ENCODE data around the gene DYNLT4.

The DYNLT4 gene

DNA sequence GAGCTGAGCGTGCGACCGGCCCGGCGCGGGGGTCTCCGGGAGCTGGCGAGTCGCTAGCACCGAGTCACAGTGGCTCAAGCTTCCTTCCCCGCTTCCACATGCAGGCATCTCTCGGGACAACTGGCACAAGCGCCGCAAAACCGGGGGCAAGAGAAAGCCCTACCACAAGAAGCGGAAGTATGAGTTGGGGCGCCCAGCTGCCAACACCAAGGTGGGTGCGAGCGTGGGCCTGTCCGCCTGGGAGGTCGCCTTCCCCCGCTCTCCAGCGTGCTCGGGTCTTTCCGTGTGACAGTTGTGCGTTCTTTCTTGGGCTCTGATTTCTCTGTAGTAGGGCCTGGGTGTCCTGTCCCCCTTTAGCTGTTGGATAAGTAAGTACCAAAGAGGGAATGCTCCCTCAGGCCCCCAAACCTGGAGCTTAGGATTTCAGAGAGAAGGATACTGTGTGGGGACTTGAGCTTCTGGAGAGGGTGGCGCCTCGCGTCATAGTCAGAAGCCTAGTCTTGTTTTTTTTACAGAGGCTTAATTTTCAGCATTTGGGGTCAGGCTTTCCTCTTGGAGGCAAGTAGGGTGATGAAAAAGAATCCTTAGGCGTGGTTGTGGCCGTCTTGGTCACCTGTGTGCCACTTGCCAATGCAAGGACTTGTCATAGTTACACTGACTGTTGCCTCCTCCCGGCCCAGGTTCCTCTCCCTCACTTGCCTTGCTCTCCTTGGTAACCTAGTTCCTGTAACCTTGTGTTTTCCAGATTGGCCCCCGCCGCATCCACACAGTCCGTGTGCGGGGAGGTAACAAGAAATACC, 31.0 kb downstream of the DYNLT4 start:
- TF ChIP-seq, protein P1, sequence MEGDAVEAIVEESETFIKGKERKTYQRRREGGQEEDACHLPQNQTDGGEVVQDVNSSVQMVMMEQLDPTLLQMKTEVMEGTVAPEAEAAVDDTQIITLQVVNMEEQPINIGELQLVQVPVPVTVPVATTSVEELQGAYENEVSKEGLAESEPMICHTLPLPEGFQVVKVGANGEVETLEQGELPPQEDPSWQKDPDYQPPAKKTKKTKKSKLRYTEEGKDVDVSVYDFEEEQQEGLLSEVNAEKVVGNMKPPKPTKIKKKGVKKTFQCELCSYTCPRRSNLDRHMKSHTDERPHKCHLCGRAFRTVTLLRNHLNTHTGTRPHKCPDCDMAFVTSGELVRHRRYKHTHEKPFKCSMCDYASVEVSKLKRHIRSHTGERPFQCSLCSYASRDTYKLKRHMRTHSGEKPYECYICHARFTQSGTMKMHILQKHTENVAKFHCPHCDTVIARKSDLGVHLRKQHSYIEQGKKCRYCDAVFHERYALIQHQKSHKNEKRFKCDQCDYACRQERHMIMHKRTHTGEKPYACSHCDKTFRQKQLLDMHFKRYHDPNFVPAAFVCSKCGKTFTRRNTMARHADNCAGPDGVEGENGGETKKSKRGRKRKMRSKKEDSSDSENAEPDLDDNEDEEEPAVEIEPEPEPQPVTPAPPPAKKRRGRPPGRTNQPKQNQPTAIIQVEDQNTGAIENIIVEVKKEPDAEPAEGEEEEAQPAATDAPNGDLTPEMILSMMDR (IDR thresholded peaks at IDR 0.05), result no peak

DNA sequence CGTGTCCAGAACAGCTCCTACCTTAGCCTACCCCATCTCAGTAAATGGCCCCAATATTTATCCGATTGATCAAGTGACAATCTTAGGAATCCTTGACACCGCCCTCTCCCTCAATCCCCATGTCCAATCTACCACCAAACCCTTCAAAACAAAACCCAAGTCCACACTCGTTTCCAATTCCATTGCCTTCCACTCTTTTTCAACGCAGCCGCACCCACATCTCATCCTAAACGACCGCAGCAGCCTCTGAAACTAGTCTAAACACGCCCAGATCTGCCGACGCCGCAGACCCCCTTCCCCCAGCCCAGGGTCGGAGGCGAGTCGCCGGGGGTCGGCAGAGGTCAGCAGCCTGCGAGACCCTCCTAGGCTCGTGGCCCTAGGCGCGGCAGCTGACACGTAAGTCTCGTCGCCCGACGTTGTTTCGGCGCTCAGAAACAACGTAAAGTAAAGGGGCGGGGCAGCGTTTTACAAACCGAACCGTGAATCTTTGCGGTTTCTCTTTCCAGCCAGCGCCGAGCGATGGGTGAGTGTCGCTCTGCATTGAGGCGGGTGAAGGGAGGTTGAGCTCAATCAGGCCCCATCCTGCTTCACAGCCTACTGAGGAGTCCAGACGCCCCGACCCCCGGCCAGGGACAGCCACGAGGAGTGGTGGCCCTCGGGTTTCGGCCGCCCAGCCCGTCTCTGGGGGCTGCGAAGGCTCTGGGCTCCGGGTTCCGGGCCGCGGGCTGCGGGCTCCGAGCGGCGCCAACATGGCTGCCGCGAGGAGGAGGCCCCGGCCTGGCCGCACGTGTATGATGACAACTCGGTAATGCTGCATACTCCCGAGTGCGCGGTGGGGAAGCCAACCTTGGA, 31.8 kb downstream of the DYNLT4 start, which contains the start of gene RPS8:
Gene RPS8, plus strand, starts transcription at position 463 of the 852 bp plus-strand sequence. Its CDS starts 57 bp downstream, at position 520.
- TF ChIP-seq, protein P1 (IDR thresholded peaks at IDR 0.05), result no peak

DNA sequence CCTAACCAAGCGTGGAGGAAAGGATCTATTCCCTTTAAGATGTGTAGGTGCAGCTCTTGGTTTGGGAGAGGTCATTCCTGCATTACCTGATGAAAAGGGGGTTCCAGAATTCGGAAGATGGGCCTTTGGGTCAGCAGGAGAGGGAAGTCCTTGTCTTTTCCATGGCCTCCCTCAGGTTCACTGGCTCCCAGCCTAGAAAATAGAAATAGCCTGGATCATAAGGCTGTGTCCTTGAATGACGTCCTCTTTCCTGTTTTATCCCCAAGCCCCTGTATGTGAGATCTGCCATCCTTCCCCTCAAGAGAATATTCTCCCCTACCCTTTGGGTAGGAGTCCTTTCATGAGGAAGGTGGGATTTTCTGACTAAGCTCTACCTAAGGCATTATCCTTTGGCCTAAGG, 46.3 kb downstream of the DYNLT4 start:
- TF ChIP-seq, protein P1 (IDR thresholded peaks at IDR 0.05), result no peak

DNA sequence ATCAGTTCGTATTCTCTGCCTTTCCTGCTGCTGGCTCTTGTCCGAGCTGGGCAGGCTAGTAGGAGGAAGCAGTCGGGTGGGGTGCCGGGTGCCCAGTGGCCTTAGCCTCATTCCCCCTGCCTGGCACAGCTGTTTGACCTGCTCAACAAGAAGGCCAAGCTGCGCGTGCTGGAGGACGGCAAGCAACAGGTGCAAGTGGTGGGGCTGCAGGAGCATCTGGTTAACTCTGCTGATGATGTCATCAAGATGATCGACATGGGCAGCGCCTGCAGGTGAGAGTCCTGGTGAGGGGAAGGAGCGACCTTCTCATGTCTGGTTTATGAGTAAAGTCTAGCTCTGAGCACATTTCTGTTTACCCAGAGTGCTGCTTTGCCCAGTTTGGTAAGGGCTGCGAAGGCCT, 48.1 kb downstream of the DYNLT4 start:
- TF ChIP-seq, protein P1 (IDR thresholded peaks at IDR 0.05), result no peak

DNA sequence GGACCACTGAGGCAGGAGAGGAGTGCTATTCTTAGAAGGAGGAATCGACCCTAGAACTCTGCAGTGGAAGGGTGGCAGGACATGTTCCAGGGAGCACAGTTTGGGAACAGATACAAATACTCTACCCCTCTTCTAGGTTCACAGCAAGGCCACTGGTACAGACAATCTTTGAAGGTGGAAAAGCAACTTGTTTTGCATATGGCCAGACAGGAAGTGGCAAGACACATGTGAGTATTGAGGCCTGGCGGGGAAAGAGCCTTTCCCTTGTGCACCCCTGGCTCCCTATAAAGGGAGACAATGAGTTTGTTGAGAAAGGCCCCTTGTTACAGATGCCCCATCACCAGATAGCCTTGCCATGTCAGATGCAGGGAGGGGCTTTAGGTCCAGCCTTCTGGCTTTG, 49.7 kb downstream of the DYNLT4 start:
- TF ChIP-seq, protein P1 (IDR thresholded peaks at IDR 0.05), result no peak
